ENCODE measurements around the gene PSMD13. TPM values are rescaled to one million over a fixed set of nuclear protein-coding genes. Genes with fewer than 3 reads are reported as not detected.

The PSMD13 gene
- total and polyA plus RNA-seq, 2 donors (not counting 1 experiment from before 2014, with no cell fraction given) = 98.0 to 104 TPM

GRCh38 chr11:269146-269890 lies 32.5 kb downstream of the PSMD13 start:
- peaks cover 2% of the 10 kb centered on the region for H3K9me3 Mint-ChIP-seq (ENCODE audit: insufficient read depth)
- intact Hi-C loops (cut with micrococcal nuclease) = loop anchor here (1.0 to 5.0 kb wide), 7 partner anchors 11 to 86 kb away; partner anchors contain the start of genes BET1L, IFITM2, PGGHG and PSMD13
- H3K36me3 ChIP-seq (replicated peaks in 1 of 2; ENCODE audit: control extremely low read depth in 1 of 2, control insufficient read depth in 1 of 2, extremely low read depth in 1 of 2, insufficient read depth in 2 of 2, low read length in 1 of 2) = no peaks in the 10 kb centered on the region
- H3K4me3 ChIP-seq (ENCODE audit: control extremely low read depth in 1 of 5, extremely low read depth in 1 of 5, insufficient read depth in 1 of 5, low read depth in 2 of 5, low read length in 4 of 5) = peak overlapping the region; percentile 62 to 85 (median 72)
- H3K4me1 ChIP-seq (ENCODE audit: control insufficient read depth in 2 of 2, insufficient read depth in 2 of 2, low read length in 2 of 2) = peaks cover 25 to 32% of the 10 kb centered on the region in 2 donors
- peak overlapping the region; percentile 34 for H2AFZ ChIP-seq (ENCODE audit: insufficient read depth, low read depth, low read length, poor library complexity, severe bottlenecking)
- CTCF ChIA-PET = interaction anchor here (1.0 to 3.8 kb wide), 6 partner anchors 10 to 62 kb away, joined by 4 to 49 read pairs (median 6); partner anchors contain the start of genes BET1L, NLRP6 and RIC8A
- H3K79me2 ChIP-seq (ENCODE audit: control insufficient read depth, insufficient read depth, low read length) = peaks cover 11% of the 10 kb centered on the region
- peak overlapping the region; percentile 96 for H3K4me2 ChIP-seq (replicated peaks; ENCODE audit: low read depth, low read length, poor library complexity, severe bottlenecking)
- no peaks in the 10 kb centered on the region for H4K20me1 ChIP-seq (ENCODE audit: control insufficient read depth, insufficient read depth, low read length, poor library complexity, severe bottlenecking)
- H3K9me3 ChIP-seq (ENCODE audit: control extremely low read depth in 1 of 3, control insufficient read depth in 2 of 3, insufficient read depth in 1 of 3, low read length in 2 of 3) = peaks cover 0 to 18% (median 5%) of the 10 kb centered on the region in 3 donors
- ATAC-seq (ENCODE audit: low read depth) = peak; percentile 66
- H3K4me3 Mint-ChIP-seq = peak overlapping the region; percentile 91
- TF ChIP-seq CTCF (IDR thresholded peaks at IDR 0.05) (peak; percentile 33), EZH2 (IDR thresholded peaks at IDR 0.05; ENCODE audit: borderline replicate concordance, insufficient read depth, low read depth, low read length, poor library complexity, severe bottlenecking) (no peak)
- POLR2A ChIA-PET = interaction anchor here (1.0 to 3.9 kb wide), 8 partner anchors 10 to 307 kb away, joined by 3 to 34 read pairs (median 8); partner anchors contain the start of genes BET1L, PHRF1 and RIC8A
- no peaks in the 10 kb centered on the region for H3K27me3 Mint-ChIP-seq
- peak overlapping the region; percentile 96 to 98 for H3K27ac ChIP-seq (ENCODE audit: low read length in 2 of 2)
- H3K4me1 Mint-ChIP-seq = peaks cover 34% of the 10 kb centered on the region
- no peaks in the 10 kb centered on the region for H3K27me3 ChIP-seq (replicated peaks in 1 of 4; ENCODE audit: control extremely low read depth in 1 of 4, control insufficient read depth in 3 of 4, insufficient read depth in 4 of 4, low read length in 3 of 4)
- WGBS (ENCODE audit: insufficient coverage) = 0% methylated on average over 15 of the region's 21 CpGs
- peak overlapping the region; percentile 94 for H3K27ac Mint-ChIP-seq
- peak overlapping the region; percentile 82 for H3K9ac ChIP-seq (ENCODE audit: low read length)
- DNase-seq = peak; percentile 96

Data from B cell (primary cell).